ENCODE data around the gene ZSCAN10. TPM values are rescaled to one million over a fixed set of nuclear protein-coding genes. Genes with fewer than 3 reads are reported as not detected.
"Not testable (repeated sequence)": the region's sequence is repeated elsewhere in the genome, so short reads cannot be mapped to it uniquely, and the experiment has no call there.

Gene ZSCAN10
- not detected for total RNA-seq

GRCh38 chr16:3098459-3099394, at the start of gene ZSCAN10:
Gene ZSCAN10, minus strand, starts transcription at chr16:3099294. Its CDS starts 6,357 bp downstream, at chr16:3092937.
- CTCF ChIA-PET: interaction anchor here (0.7 to 9.5 kb wide), 10 partner anchors 15 to 77 kb away, joined by 3 to 121 read pairs (median 4); partner anchors contain the start of genes IL32 and ZNF213

GRCh38 chr16:3148256-3149192, 49.4 kb upstream of the ZSCAN10 start:
- ChIA-PET POLR2A (interaction anchor here (1.0 to 2.7 kb wide), 3 partner anchors 14 to 144 kb away, joined by 4 to 21 read pairs (median 6); partner anchors contain the start of gene ZNF213), CTCF (interaction anchor here (0.7 to 2.9 kb wide), 10 partner anchors 10 to 90 kb away, joined by 3 to 22 read pairs (median 5); partner anchors contain the start of gene ZNF213)

More at GRCh38 chr16:3098459-3099394, at the start of gene ZSCAN10:
- POLR2A ChIA-PET: no interaction called here

- ChIA-PET POLR2A (interaction anchor here (0.5 to 1.9 kb wide), 3 partner anchors 10 to 354 kb away, joined by 3 to 6 read pairs (median 5); partner anchors contain the start of gene ZNF213), CTCF (interaction anchor here (0.9 to 1.7 kb wide), 5 partner anchors 10 to 116 kb away, joined by 3 to 4 read pairs (median 3); no protein-coding TSS in a partner anchor)
Observed at GRCh38 chr16:3147757-3148104, 48.6 kb upstream of the ZSCAN10 start.

- POLR2A ChIA-PET: interaction anchor here (0.5 to 1.9 kb wide), 3 partner anchors 10 to 355 kb away, joined by 3 to 6 read pairs (median 5); partner anchors contain the start of gene ZNF213
Observed at GRCh38 chr16:3147046-3147756, 48.1 kb upstream of the ZSCAN10 start.

GRCh38 chr16:3145660-3146059, 46.6 kb upstream of the ZSCAN10 start:
- POLR2A ChIA-PET: interaction anchor here (1.4 kb wide), 1 partner anchor 11 kb away, joined by 6 read pairs; the partner anchor contains the start of gene ZNF213
- CTCF ChIA-PET: interaction anchor here (0.8 to 2.7 kb wide), 3 partner anchors 12 to 49 kb away, joined by 3 to 13 read pairs (median 5); no protein-coding TSS in a partner anchor

More at GRCh38 chr16:3147046-3147756, 48.1 kb upstream of the ZSCAN10 start:
- CTCF ChIA-PET: interaction anchor here (0.9 to 1.7 kb wide), 4 partner anchors 10 to 116 kb away, joined by 3 to 4 read pairs (median 3); no protein-coding TSS in a partner anchor

GRCh38 chr16:3145151-3145550, 46.1 kb upstream of the ZSCAN10 start:
- ChIA-PET CTCF (interaction anchor here (0.8 to 2.7 kb wide), 3 partner anchors 12 to 49 kb away, joined by 3 to 13 read pairs (median 5); no protein-coding TSS in a partner anchor), POLR2A (interaction anchor here (1.4 kb wide), 1 partner anchor 10 kb away, joined by 6 read pairs; the partner anchor contains the start of gene ZNF213)

GRCh38 chr16:3144321-3144983, 45.4 kb upstream of the ZSCAN10 start:
- CTCF ChIA-PET: interaction anchor here (1.0 to 2.7 kb wide), 3 partner anchors 11 to 49 kb away, joined by 3 to 13 read pairs (median 5); no protein-coding TSS in a partner anchor
- POLR2A ChIA-PET: interaction anchor here (1.4 kb wide), 1 partner anchor 10 kb away, joined by 6 read pairs; the partner anchor contains the start of gene ZNF213

- POLR2A ChIA-PET: interaction anchor here (1.4 kb wide), 1 partner anchor 9 kb away, joined by 6 read pairs; the partner anchor contains the start of gene ZNF213
- CTCF ChIA-PET: interaction anchor here (1.0 to 2.7 kb wide), 4 partner anchors 10 to 48 kb away, joined by 3 to 13 read pairs (median 4); no protein-coding TSS in a partner anchor
Observed at GRCh38 chr16:3143598-3144320, 44.7 kb upstream of the ZSCAN10 start.

GRCh38 chr16:3143189-3143588, 44.1 kb upstream of the ZSCAN10 start:
- CTCF ChIA-PET: interaction anchor here (1.3 kb wide), 1 partner anchor 27 kb away, joined by 3 read pairs; no protein-coding TSS in a partner anchor
- POLR2A ChIA-PET: no interaction called here

GRCh38 chr16:3142770-3143169, 43.7 kb upstream of the ZSCAN10 start:
- CTCF ChIA-PET: interaction anchor here (1.0 to 1.3 kb wide), 2 partner anchors 14 to 27 kb away, joined by 3 read pairs; no protein-coding TSS in a partner anchor
- POLR2A ChIA-PET: no interaction called here

GRCh38 chr16:3142327-3142726, 43.2 kb upstream of the ZSCAN10 start:
- ChIA-PET CTCF (interaction anchor here (1.0 kb wide), 1 partner anchor 13 kb away, joined by 3 read pairs; no protein-coding TSS in a partner anchor), POLR2A (no interaction called here)

- ChIA-PET POLR2A (no interaction called here), CTCF (interaction anchor here (1.0 kb wide), 1 partner anchor 13 kb away, joined by 3 read pairs; no protein-coding TSS in a partner anchor)
Observed at GRCh38 chr16:3141781-3142311, 42.8 kb upstream of the ZSCAN10 start.

- POLR2A ChIA-PET: no interaction called here
Observed at GRCh38 chr16:3140603-3141427, 41.7 kb upstream of the ZSCAN10 start.

GRCh38 chr16:3139561-3139960, 40.5 kb upstream of the ZSCAN10 start:
- CTCF ChIA-PET, POLR2A ChIA-PET: not testable (repeated sequence)

More at GRCh38 chr16:3140603-3141427, 41.7 kb upstream of the ZSCAN10 start:
- CTCF ChIA-PET: no interaction called here

GRCh38 chr16:3138823-3139426, 39.8 kb upstream of the ZSCAN10 start:
- CTCF ChIA-PET: no interaction called here
- POLR2A ChIA-PET: no interaction called here

Measured in activated CD8-positive, alpha-beta memory T cell treated with anti-CD3 and anti-CD28 coated beads for 36 hours (primary cell).